GM19438 (cell line): Measurements from ENCODE around the gene GPALPP1.
"Not testable (repeated sequence)": the region's sequence is repeated elsewhere in the genome, so short reads cannot be mapped to it uniquely, and the experiment has no call there.

ENCODE experiments used
- ATAC-seq: cut with Tn5 transposase; IDR thresholded peaks from one replicate; pipeline ENCODE4 v1.9.1; 2021; ENCODE audit warnings: low read depth; ENCODE audit not compliant: unreplicated experiment

The GPALPP1 gene

GRCh38 chr13:45003417-45003816 lies 14.1 kb downstream of the GPALPP1 start:
- no peak for ATAC-seq

GRCh38 chr13:45004096-45004495 lies 14.8 kb downstream of the GPALPP1 start:
- ATAC-seq = no peak

- ATAC-seq = no peak
Observed at GRCh38 chr13:45007225-45007624, 17.9 kb downstream of the GPALPP1 start.

GRCh38 chr13:45007823-45008222 lies 18.5 kb downstream of the GPALPP1 start:
- ATAC-seq = no peak

- ATAC-seq = no peak
Observed at GRCh38 chr13:45011198-45011597, 21.9 kb downstream of the GPALPP1 start.

- no peak for ATAC-seq
Observed at GRCh38 chr13:45015300-45015699, 26.0 kb downstream of the GPALPP1 start.

- ATAC-seq = no peak
Observed at GRCh38 chr13:45016792-45017425, 27.6 kb downstream of the GPALPP1 start.

- ATAC-seq = not testable (repeated sequence)
Observed at GRCh38 chr13:45019981-45020380, 30.6 kb downstream of the GPALPP1 start.

- ATAC-seq = no peak
Observed at GRCh38 chr13:45021250-45021649, 31.9 kb downstream of the GPALPP1 start.

- no peak for ATAC-seq
Observed at GRCh38 chr13:45024847-45025246, 35.5 kb downstream of the GPALPP1 start.

- no peak for ATAC-seq
Observed at GRCh38 chr13:45034342-45034741, 45.0 kb downstream of the GPALPP1 start.

- ATAC-seq = no peak
Observed at GRCh38 chr13:45036206-45036605, 46.9 kb downstream of the GPALPP1 start.

GRCh38 chr13:45040173-45040572 lies 50.8 kb downstream of the GPALPP1 start:
- ATAC-seq = no peak

GRCh38 chr13:45040622-45041021 lies 51.3 kb downstream of the GPALPP1 start:
- no peak for ATAC-seq

GRCh38 chr13:45042539-45042938 lies 53.2 kb downstream of the GPALPP1 start:
- ATAC-seq = no peak

- ATAC-seq = no peak
Observed at GRCh38 chr13:45046445-45046844, 57.1 kb downstream of the GPALPP1 start.

GRCh38 chr13:45047394-45048310 lies 58.3 kb downstream of the GPALPP1 start:
- no peak for ATAC-seq

GRCh38 chr13:45048890-45049407 lies 59.6 kb downstream of the GPALPP1 start:
- ATAC-seq = no peak

GRCh38 chr13:45049478-45049877 lies 60.1 kb downstream of the GPALPP1 start:
- no peak for ATAC-seq

GRCh38 chr13:45051315-45051714 lies 62.0 kb downstream of the GPALPP1 start:
- no peak for ATAC-seq

- ATAC-seq = no peak
Observed at GRCh38 chr13:45055198-45055901, 66.0 kb downstream of the GPALPP1 start.
